PFSK-1 (cell line): ENCODE data around the gene RASGRP2.

ENCODE experiments used
- POLR2AphosphoS5 ChIP-seq: IDR thresholded peaks from 2 replicates; pipeline ENCODE4 v1.6.1; 2012; ENCODE audit warnings: low read depth, mild to moderate bottlenecking, control low read depth, low read length, moderate library complexity
- SIN3A ChIP-seq: IDR thresholded peaks from 2 replicates; pipeline ENCODE4 v1.6.1; 2012; ENCODE audit warnings: mild to moderate bottlenecking, low read length, moderate library complexity, borderline replicate concordance; ENCODE audit not compliant: insufficient read depth
- TAF1 ChIP-seq: IDR thresholded peaks from 2 replicates; pipeline ENCODE4 v1.6.1; 2012; ENCODE audit warnings: low read length, control low read depth, borderline replicate concordance; ENCODE audit not compliant: insufficient read depth
- TF ChIP-seq, protein P1 (sequence below), 2 experiments: IDR thresholded peaks; 2 replicates each; pipeline versions ENCODE4 v1.6.1 to v1.8.0; 2011 to 2012; ENCODE audit warnings: low read depth in 2 of 2, low read length in 2 of 2, control low read depth in 1 of 2, inconsistent platforms in 1 of 2, mild to moderate bottlenecking in 1 of 2, moderate library complexity in 1 of 2; ENCODE audit not compliant: insufficient read depth in 1 of 2

GRCh38 chr11:64713781-64714363, 30.1 kb downstream of the RASGRP2 start:
- TF ChIP-seq, protein P1, sequence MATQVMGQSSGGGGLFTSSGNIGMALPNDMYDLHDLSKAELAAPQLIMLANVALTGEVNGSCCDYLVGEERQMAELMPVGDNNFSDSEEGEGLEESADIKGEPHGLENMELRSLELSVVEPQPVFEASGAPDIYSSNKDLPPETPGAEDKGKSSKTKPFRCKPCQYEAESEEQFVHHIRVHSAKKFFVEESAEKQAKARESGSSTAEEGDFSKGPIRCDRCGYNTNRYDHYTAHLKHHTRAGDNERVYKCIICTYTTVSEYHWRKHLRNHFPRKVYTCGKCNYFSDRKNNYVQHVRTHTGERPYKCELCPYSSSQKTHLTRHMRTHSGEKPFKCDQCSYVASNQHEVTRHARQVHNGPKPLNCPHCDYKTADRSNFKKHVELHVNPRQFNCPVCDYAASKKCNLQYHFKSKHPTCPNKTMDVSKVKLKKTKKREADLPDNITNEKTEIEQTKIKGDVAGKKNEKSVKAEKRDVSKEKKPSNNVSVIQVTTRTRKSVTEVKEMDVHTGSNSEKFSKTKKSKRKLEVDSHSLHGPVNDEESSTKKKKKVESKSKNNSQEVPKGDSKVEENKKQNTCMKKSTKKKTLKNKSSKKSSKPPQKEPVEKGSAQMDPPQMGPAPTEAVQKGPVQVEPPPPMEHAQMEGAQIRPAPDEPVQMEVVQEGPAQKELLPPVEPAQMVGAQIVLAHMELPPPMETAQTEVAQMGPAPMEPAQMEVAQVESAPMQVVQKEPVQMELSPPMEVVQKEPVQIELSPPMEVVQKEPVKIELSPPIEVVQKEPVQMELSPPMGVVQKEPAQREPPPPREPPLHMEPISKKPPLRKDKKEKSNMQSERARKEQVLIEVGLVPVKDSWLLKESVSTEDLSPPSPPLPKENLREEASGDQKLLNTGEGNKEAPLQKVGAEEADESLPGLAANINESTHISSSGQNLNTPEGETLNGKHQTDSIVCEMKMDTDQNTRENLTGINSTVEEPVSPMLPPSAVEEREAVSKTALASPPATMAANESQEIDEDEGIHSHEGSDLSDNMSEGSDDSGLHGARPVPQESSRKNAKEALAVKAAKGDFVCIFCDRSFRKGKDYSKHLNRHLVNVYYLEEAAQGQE (IDR thresholded peaks at IDR 0.05; ENCODE audit: insufficient read depth in 1 of 2, low read depth in 2 of 2, low read length in 2 of 2): peak in 1 of 2 experiments; percentile 83; a peak in 2 of 4 replicates
- TF ChIP-seq TAF1 (no peak), POLR2AphosphoS5 (no peak), SIN3A (no peak)
